Measurements from ENCODE around the gene POTEB3.
"Not testable (repeated sequence)": the region's sequence is repeated elsewhere in the genome, so short reads cannot be mapped to it uniquely, and the experiment has no call there.

Gene POTEB3

DNA sequence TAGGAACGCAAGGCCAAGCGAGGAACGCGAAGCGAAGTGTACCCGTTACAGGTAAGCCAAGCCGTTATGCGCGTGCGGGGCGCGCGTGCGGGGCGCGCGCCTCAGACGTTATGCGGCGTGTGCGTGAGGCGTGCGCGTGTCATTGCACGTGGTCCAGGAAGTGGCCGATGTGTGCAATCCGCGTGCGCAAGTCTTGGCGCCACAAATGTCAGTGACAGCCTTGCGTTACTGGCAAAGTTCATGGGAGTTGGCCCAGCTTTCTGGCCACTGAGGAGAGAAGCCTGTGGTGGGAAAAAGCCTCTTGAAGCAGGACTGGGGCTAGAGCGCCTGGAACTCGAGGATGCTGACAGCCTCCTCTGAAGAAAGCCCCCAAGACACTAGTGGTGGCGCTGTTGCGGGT is at the start of gene POTEB3:
Gene POTEB3 (minus strand): TSS at position 101 of the 400 bp plus-strand sequence. CDS start 488 bp downstream, outside the sequence.
- not testable (repeated sequence) for DNase-seq

DNA sequence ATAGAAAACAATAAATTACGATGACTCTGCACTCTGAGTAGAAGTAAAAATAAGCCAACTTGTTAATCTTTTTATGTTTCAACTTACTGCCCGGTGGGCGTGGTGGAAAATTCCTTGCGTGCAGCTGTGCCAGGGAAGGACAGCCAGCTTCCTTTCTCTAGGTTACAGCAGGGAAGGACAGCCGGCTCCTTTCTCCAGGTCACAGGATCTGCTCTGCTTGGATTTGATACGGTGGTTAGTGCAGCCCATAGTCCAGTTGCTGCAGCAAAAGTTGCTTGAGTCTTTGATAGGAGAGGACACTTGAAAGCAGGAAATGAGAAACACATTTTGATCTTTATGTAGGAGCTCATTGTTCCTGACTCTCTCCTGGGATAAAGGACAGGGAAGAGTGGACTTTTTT is 13.4 kb upstream of the POTEB3 start:
- DNase-seq, result not testable (repeated sequence)

GRCh38 chr15:21451920-21452563 is 11.7 kb upstream of the POTEB3 start:
- DNase-seq, result not testable (repeated sequence)

DNA sequence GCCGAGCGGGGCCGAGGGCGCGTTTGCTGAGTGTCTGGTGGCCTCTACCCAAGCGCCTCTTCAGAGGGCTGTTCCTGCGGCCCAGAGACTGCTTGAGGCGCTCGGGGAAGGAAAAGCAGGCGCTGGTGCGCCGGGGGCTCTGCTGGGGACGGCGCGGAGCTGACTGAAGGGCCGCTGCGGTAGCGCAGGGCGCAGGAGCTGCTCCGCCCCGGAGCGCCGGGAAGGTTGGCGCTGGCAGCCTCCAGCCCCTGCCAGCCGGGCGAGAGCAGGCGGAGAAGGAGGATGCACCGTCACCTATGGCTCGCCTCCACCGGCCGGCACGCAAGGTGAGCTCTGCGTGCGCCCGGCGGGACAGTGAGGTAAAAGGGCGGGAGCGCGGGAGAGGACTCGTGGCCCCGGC is 11.2 kb upstream of the POTEB3 start:
- not testable (repeated sequence) for DNase-seq

GRCh38 chr15:21407366-21407765 is 32.9 kb downstream of the POTEB3 start:
- not testable (repeated sequence) for DNase-seq

DNA sequence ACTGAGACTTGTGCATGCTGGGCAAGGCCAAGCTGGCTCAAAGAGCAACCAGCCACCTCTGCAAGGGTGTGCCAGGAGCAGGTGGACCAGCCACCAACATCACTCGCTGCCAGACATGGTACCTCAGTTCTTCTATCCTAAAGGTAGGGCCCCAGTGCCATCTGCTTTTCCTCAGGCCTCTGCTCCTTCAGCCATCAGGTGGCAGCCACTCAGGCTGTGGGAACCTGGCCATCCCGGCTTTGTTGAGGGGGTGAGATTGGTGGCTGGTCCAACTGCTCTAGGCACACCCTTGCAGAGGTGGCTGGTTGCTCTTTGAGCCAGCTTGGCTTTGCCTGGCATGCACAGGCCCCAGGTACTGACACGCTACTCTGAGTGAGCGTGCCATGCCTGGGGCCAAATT is 38.8 kb downstream of the POTEB3 start:
- not testable (repeated sequence) for DNase-seq

- not testable (repeated sequence) for DNase-seq
Observed at GRCh38 chr15:21399111-21399510, 41.2 kb downstream of the POTEB3 start.

- DNase-seq, result not testable (repeated sequence)
Observed at GRCh38 chr15:21398511-21398910, 41.8 kb downstream of the POTEB3 start.

DNA sequence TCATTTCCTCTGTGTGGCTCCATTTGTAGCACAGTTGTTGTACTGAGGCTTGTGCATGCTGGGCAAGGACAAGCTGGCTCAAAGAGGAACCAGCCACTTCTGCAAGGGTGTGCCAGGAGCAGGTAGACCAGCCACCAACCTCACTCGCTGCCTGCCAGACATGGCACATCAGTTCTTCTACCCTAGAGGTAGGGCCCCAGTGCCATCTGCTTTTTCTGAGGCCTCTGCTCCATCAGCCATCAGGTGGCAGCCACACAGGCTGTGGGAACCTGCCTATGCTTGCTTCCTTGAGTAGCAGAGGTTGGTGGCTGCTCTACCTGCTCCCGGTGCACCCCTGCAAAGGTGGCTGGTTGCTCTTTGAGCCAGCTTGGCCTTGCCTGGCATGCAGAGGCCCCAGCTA is 42.6 kb downstream of the POTEB3 start:
- DNase-seq, result not testable (repeated sequence)

GRCh38 chr15:21397186-21397585 is 43.1 kb downstream of the POTEB3 start:
- not testable (repeated sequence) for DNase-seq

DNA sequence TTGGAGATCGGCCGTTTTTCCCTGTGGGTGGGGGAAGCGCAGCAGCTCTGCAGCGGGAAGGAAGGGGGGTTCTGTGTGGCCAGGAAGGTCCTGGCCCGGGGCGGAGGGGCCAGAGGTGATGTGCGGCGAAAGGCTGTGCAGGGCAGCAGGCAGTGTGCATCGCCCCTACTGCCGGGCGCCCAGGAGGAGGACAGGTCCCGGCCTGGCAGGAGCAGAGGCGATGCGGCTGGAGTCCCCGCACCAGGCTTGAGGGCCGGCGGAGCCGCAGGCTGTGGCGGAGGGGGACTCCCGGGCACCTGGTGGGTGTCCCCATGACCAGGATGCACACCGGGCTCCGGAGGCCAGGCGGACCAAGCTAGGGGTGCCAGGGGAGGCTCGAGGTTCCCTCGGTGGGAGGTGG is 54.3 kb downstream of the POTEB3 start:
- not testable (repeated sequence) for DNase-seq

DNA sequence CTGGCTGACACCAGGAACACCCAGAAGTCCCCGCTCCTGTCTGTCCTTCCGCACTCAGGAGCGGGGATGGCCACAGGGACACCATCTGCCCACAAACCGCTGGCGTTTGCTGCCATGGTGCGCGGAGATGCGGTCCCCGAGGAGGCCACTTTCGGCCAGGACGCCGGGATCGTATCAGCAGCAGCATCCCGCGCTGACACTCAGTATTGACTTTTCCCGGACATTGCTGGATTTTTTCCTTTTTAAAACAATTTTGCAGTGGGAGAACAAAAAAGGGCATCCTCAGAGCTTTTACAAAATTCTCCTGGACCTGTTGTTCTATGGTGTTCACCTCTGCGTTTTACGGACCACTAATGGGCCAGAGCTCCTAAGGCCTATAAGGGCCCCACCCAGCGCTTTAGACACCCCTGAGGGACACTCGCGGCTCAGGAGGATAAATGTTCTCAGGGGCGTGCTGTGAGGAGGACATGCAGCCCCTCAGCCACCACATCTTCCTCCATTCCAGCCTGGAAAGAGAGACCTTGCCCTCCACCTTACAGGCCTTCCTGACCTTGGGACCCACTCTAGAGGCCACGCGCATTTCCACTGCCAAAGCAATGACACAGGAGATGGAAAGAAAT is 56.3 kb downstream of the POTEB3 start:
- DNase-seq, result not testable (repeated sequence)

DNA sequence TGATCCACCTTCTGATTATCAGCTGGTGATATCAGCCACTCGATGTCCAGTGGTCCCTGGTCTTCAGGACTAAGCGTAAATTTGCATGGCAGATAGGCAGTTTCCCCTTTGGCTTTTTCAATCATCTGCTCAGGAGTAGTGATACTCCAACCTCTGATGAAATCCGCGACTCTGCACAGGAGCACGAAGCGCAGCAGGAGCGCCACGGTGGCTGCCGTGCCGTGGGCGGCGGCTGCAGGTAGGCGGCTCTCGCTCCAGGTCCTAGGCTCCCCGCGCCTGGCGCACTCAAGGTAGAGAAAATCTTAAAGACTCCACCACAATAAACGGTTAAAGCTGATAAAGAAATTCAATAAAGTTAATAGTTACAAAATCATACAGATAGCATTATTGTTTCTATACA is 66.6 kb downstream of the POTEB3 start:
- DNase-seq, result not testable (repeated sequence)

DNA sequence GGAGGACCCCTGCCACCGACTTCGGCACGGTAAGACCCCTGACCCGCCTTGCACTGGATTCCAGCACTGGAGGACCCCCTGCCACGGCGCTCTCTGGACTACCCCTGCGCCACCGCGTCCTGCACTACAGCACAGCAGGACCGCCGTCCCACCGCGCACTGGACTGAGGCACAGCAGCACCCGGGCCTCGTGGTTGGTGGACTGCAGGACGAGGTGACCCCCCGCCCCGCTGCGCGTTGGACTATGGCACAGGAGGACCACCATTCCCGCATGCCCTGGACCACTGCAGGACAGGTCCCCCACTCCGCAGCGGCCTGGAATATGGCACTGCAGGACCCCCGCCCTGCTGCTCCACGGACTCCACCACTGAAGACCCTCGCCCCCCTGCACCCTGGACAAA is 71.1 kb downstream of the POTEB3 start:
- not testable (repeated sequence) for DNase-seq

- DNase-seq, result not testable (repeated sequence)
Observed at GRCh38 chr15:21368625-21369024, 71.7 kb downstream of the POTEB3 start.

Data from NCI-H1092 (cell line).